Peyer's patch (tissue), 4 donors: Measurements from ENCODE around the gene ZNF248. TPM values are rescaled to one million over a fixed set of nuclear protein-coding genes. Genes with fewer than 3 reads are reported as not detected.

Experiments
- DNase-seq, 3 donors: peaks; one replicate each; pipeline ENCODE4 v3.0.0-alpha.2; 2017 to 2019
- H3K27ac ChIP-seq, 4 donors: fragments of 200-600 bp; sonication (generic); one replicate each; pipeline ENCODE4 v1.5.1; 2016 to 2019
- H3K27me3 ChIP-seq, 2 donors: fragments of 200-600 bp; sonication (generic); one replicate each; pipeline ENCODE4 v1.5.1; 2019
- H3K36me3 ChIP-seq, 3 donors: fragments of 200-600 bp; sonication (generic); one replicate each; pipeline ENCODE4 v1.5.1; 2016 to 2019
- H3K4me1 ChIP-seq, 4 donors: fragments of 200-600 bp; sonication (generic); one replicate each; pipeline ENCODE4 v1.5.1; 2016 to 2019
- H3K4me3 ChIP-seq, 4 donors: fragments of 200-600 bp; sonication (generic); 1 replicate in 3 of 4; 2 replicates in 1 of 4; pipeline ENCODE4 v1.5.1; 2016 to 2019; ENCODE audit warnings: mild to moderate bottlenecking in 1 of 4
- H3K9me3 ChIP-seq, 4 donors: fragments of 200-600 bp; sonication (generic); one replicate each; pipeline ENCODE4 v1.5.1; 2016 to 2019; ENCODE audit warnings: mild to moderate bottlenecking in 1 of 4
- POLR2A ChIP-seq, 2 donors: fragments of 450-650 bp; IDR thresholded peaks; one replicate each; pipeline ENCODE4 v1.5.1; 2017; ENCODE audit warnings: antibody characterized with exemption in 2 of 2, mild to moderate bottlenecking in 2 of 2, moderate library complexity in 2 of 2
- total RNA-seq, 4 donors: library from RNA; depleted of rRNA; stranded (reverse); fragments of >200 nt; gene quantifications; one replicate each; pipeline ENCODE4 v1.1.0, GENCODE V29; 2016
- TF ChIP-seq, protein P1 (sequence below), 6 experiments: fragments of 450-650 bp in 4 of 6; fragments of 200-600 bp in 2 of 6; sonication (generic) in 1 of 6; IDR thresholded peaks; one replicate each; pipeline ENCODE4 v1.5.1; 2017 to 2019; ENCODE audit warnings: antibody characterized with exemption in 6 of 6, mild to moderate bottlenecking in 3 of 6, moderate library complexity in 1 of 6

Gene ZNF248
- total RNA-seq, 4 donors from 2014 or later, result 11.6 to 31.4 (median 13.9) TPM

GRCh38 chr10:37821237-37821636 is 36.2 kb downstream of the ZNF248 start:
- no peak for DNase-seq
- Histone ChIP-seq H3K4me1 (no peaks in the 10 kb centered on the region), H3K27me3 (no peaks in the 10 kb centered on the region), H3K27ac (no peak overlapping the region), H3K4me3 (no peak overlapping the region), H3K36me3 (no peaks in the 10 kb centered on the region), H3K9me3 (peaks cover 0 to 14% (median 4%) of the 10 kb centered on the region in 4 donors)
- no peak for TF ChIP-seq POLR2A (IDR thresholded peaks at IDR 0.05)
- TF ChIP-seq, protein P1, sequence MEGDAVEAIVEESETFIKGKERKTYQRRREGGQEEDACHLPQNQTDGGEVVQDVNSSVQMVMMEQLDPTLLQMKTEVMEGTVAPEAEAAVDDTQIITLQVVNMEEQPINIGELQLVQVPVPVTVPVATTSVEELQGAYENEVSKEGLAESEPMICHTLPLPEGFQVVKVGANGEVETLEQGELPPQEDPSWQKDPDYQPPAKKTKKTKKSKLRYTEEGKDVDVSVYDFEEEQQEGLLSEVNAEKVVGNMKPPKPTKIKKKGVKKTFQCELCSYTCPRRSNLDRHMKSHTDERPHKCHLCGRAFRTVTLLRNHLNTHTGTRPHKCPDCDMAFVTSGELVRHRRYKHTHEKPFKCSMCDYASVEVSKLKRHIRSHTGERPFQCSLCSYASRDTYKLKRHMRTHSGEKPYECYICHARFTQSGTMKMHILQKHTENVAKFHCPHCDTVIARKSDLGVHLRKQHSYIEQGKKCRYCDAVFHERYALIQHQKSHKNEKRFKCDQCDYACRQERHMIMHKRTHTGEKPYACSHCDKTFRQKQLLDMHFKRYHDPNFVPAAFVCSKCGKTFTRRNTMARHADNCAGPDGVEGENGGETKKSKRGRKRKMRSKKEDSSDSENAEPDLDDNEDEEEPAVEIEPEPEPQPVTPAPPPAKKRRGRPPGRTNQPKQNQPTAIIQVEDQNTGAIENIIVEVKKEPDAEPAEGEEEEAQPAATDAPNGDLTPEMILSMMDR (IDR thresholded peaks at IDR 0.05), result no peak

- no peak for DNase-seq
- peaks cover 0 to 25% (median 5%) of the 10 kb centered on the region in 4 donors for H3K9me3 ChIP-seq
- no peak overlapping the region for H3K4me3 ChIP-seq
- no peak overlapping the region for H3K27ac ChIP-seq
- TF ChIP-seq, protein P1 (IDR thresholded peaks at IDR 0.05), result no peak
- no peak for TF ChIP-seq POLR2A (IDR thresholded peaks at IDR 0.05)
- no peaks in the 10 kb centered on the region for H3K36me3 ChIP-seq
- H3K27me3 ChIP-seq, result no peaks in the 10 kb centered on the region
- H3K4me1 ChIP-seq, result no peaks in the 10 kb centered on the region
These were observed 37.6 kb downstream of the ZNF248 start for GRCh38 chr10:37819797-37820196.

DNA sequence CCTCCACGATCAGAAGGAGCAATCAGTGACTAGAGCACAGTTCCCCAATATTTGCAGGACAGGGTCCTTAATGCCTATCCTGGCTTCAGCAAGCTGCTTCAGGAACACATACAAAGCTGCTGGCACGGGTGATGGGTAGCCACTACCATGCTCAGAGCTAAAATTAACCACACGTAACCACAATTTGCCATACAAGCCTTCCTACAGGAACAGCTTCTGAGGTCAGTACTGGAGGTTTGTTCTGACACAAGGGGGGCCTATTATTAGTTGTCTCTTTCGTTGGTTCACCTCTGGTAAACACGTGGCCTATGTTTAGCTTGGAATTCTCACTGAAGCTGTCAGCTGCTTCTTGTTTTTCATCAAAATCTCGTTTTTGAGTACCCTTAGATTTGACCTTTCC is 41.1 kb downstream of the ZNF248 start:
- TF ChIP-seq, protein P1 (IDR thresholded peaks at IDR 0.05), result no peak
- TF ChIP-seq POLR2A (IDR thresholded peaks at IDR 0.05), result no peak

DNA sequence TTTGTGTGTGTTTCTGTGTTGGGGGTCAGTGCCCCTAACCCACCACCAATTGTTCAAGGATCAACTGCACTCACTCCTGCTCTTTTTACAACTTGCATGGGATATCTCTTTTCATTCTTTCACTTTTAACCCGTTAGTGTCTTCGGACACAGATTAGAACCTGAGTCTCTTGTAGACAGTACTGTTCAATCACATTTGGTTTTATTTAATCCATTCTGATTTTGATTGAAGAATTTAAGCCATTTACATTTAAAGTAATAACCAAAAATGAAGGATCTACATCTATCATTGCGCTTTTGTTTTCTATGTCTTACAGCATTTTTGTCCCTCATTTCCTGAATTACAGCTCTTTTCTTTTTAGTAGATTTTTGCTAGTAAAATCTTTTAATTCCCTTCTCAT is 43.6 kb downstream of the ZNF248 start:
- TF ChIP-seq, protein P1 (IDR thresholded peaks at IDR 0.05), result no peak
- TF ChIP-seq POLR2A (IDR thresholded peaks at IDR 0.05), result no peak
- peaks cover 0 to 35% (median 1%) of the 10 kb centered on the region in 4 donors for H3K9me3 ChIP-seq
- DNase-seq, result no peak

More for the DNA sequence above, 41.1 kb downstream of the ZNF248 start:
- Histone ChIP-seq H3K4me1 (no peaks in the 10 kb centered on the region), H3K9me3 (peaks cover 0 to 35% (median 5%) of the 10 kb centered on the region in 4 donors), H3K36me3 (no peaks in the 10 kb centered on the region), H3K27me3 (no peaks in the 10 kb centered on the region), H3K4me3 (no peak overlapping the region), H3K27ac (no peak overlapping the region)
- DNase-seq, result no peak

GRCh38 chr10:37812290-37812689 is 45.1 kb downstream of the ZNF248 start:
- no peak overlapping the region for H3K4me3 ChIP-seq
- H3K27ac ChIP-seq, result no peak overlapping the region
- H3K27me3 ChIP-seq, result no peaks in the 10 kb centered on the region
- TF ChIP-seq, protein P1 (IDR thresholded peaks at IDR 0.05), result no peak
- TF ChIP-seq POLR2A (IDR thresholded peaks at IDR 0.05), result no peak
- no peaks in the 10 kb centered on the region for H3K36me3 ChIP-seq
- peaks cover 0 to 26% (median 1%) of the 10 kb centered on the region in 4 donors for H3K9me3 ChIP-seq
- H3K4me1 ChIP-seq, result no peaks in the 10 kb centered on the region
- DNase-seq, result no peak

More for the DNA sequence above, 43.6 kb downstream of the ZNF248 start:
- Histone ChIP-seq H3K4me1 (no peaks in the 10 kb centered on the region), H3K27ac (no peak overlapping the region), H3K4me3 (no peak overlapping the region), H3K27me3 (no peaks in the 10 kb centered on the region), H3K36me3 (no peaks in the 10 kb centered on the region)

- no peaks in the 10 kb centered on the region for H3K36me3 ChIP-seq
- H3K27me3 ChIP-seq, result no peaks in the 10 kb centered on the region
- no peak overlapping the region for H3K4me3 ChIP-seq
- H3K9me3 ChIP-seq, result no peaks in the 10 kb centered on the region
- H3K27ac ChIP-seq, result no peak overlapping the region
- no peak for DNase-seq
- TF ChIP-seq POLR2A (IDR thresholded peaks at IDR 0.05), result no peak
- TF ChIP-seq, protein P1 (IDR thresholded peaks at IDR 0.05), result no peak
- no peaks in the 10 kb centered on the region for H3K4me1 ChIP-seq
These were observed 54.1 kb downstream of the ZNF248 start for GRCh38 chr10:37803269-37803668.
